Nephron (organoid): ENCODE data around the gene TBCC.

ENCODE experiments used
- H3K27ac Mint-ChIP-seq, 3 experiments: 2 replicates each; pipeline ENCODE4 v1.8.0; 2020; ENCODE audit warnings: mixed read lengths in 3 of 3, mild to moderate bottlenecking in 2 of 3, moderate library complexity in 1 of 3
- H3K27me3 Mint-ChIP-seq: 2 replicates; pipeline ENCODE4 v1.8.0; 2021; ENCODE audit warnings: low read depth, mild to moderate bottlenecking, moderate library complexity, mixed read lengths
- H3K36me3 Mint-ChIP-seq: 2 replicates; pipeline ENCODE4 v1.8.0; 2020; ENCODE audit warnings: low read depth, mixed read lengths
- H3K4me1 Mint-ChIP-seq: 2 replicates; pipeline ENCODE4 v1.8.0; 2020; ENCODE audit warnings: mixed read lengths
- H3K4me3 Mint-ChIP-seq, 3 experiments: 2 replicates each; pipeline ENCODE4 v1.8.0; 2020; ENCODE audit warnings: mild to moderate bottlenecking in 3 of 3, mixed read lengths in 3 of 3, moderate library complexity in 2 of 3
- H3K9me3 Mint-ChIP-seq: 2 replicates; pipeline ENCODE4 v1.8.0; 2020; ENCODE audit warnings: mixed read lengths
- TF ChIP-seq, protein P1 (sequence below), 3 experiments: fragments of 200-600 bp; sonication (generic); IDR thresholded peaks; one replicate each; pipeline ENCODE4 v1.5.0; 2021; ENCODE audit warnings: antibody characterized with exemption in 3 of 3; ENCODE audit not compliant: unreplicated experiment in 3 of 3

TBCC gene

DNA sequence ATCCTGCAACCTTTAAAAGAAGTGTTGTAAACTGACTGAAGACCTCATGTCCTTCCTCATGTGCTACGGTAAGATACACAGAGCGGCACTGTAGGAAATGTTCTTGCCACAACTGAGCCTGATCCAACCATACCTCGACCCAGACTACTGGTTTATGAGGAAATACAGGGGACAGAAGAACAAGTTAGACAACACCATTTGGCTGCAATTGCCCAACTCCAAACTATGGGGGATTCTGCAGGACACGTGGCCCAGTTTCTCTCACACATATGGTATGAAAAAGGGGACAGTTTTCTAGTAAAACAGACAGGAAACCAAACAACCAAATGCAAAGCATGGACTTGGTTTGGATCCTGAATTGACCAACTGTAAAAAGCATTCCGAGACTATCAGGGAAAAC, 34.0 kb downstream of the TBCC start:
- Mint-ChIP-seq H3K9me3 (peaks cover 13% of the 10 kb centered on the region), H3K4me3 (no peak overlapping the region), H3K36me3 (no peaks in the 10 kb centered on the region), H3K4me1 (peaks cover 7% of the 10 kb centered on the region), H3K27me3 (no peaks in the 10 kb centered on the region), H3K27ac (no peak overlapping the region)
- TF ChIP-seq, protein P1, sequence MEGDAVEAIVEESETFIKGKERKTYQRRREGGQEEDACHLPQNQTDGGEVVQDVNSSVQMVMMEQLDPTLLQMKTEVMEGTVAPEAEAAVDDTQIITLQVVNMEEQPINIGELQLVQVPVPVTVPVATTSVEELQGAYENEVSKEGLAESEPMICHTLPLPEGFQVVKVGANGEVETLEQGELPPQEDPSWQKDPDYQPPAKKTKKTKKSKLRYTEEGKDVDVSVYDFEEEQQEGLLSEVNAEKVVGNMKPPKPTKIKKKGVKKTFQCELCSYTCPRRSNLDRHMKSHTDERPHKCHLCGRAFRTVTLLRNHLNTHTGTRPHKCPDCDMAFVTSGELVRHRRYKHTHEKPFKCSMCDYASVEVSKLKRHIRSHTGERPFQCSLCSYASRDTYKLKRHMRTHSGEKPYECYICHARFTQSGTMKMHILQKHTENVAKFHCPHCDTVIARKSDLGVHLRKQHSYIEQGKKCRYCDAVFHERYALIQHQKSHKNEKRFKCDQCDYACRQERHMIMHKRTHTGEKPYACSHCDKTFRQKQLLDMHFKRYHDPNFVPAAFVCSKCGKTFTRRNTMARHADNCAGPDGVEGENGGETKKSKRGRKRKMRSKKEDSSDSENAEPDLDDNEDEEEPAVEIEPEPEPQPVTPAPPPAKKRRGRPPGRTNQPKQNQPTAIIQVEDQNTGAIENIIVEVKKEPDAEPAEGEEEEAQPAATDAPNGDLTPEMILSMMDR (IDR thresholded peaks at IDR 0.05; ENCODE audit: unreplicated experiment in 3 of 3), result no peak

DNA sequence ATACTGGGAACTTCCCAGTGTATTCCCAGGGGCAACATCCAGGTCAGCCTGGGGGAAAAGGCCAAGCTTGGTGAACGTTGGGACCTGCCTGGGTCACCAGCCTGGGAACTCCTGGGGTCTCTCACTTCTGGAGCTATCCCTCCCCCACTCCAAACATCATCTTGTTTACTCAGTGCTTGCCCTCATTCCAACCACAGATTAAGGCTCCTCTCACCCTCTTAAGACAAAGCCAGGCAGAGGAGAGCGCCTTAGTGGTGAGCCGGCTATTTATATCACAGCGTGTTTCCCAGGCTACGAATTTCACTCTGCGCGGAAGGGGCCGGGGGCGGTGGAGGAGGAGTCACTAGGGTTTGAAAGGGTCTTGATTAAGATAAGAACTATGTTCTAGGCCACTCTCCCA, 35.6 kb downstream of the TBCC start:
- H3K36me3 Mint-ChIP-seq, result no peaks in the 10 kb centered on the region
- peaks cover 13% of the 10 kb centered on the region for H3K9me3 Mint-ChIP-seq
- H3K4me3 Mint-ChIP-seq, result no peak overlapping the region
- no peaks in the 10 kb centered on the region for H3K27me3 Mint-ChIP-seq
- peaks cover 7% of the 10 kb centered on the region for H3K4me1 Mint-ChIP-seq
- TF ChIP-seq, protein P1 (IDR thresholded peaks at IDR 0.05; ENCODE audit: unreplicated experiment in 3 of 3), result no peak
- no peak overlapping the region for H3K27ac Mint-ChIP-seq

DNA sequence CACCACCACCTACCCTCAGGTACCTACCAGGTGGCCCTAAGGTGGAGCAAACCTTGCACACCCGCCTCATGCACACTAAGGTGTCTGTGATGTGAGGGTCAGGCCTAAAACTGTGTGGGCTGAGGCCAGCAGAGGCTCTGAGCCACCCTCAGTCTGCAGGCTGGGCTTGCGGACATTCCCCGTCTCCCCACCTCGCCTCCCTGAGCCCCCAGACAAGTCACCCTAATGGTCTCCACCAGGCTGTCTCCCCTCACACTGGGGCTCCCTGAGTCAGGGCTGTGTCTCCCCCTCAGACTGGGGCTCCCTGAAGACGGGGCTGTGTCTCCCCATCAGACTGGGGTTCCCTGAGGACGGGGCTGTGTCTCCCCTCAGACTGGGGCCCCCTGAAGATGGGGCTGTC, 36.0 kb downstream of the TBCC start:
- TF ChIP-seq, protein P1 (IDR thresholded peaks at IDR 0.05; ENCODE audit: unreplicated experiment in 3 of 3), result no peak
- Mint-ChIP-seq H3K36me3 (no peaks in the 10 kb centered on the region), H3K4me3 (no peak overlapping the region), H3K9me3 (peaks cover 13% of the 10 kb centered on the region), H3K4me1 (peaks cover 7% of the 10 kb centered on the region), H3K27me3 (no peaks in the 10 kb centered on the region), H3K27ac (no peak overlapping the region)

DNA sequence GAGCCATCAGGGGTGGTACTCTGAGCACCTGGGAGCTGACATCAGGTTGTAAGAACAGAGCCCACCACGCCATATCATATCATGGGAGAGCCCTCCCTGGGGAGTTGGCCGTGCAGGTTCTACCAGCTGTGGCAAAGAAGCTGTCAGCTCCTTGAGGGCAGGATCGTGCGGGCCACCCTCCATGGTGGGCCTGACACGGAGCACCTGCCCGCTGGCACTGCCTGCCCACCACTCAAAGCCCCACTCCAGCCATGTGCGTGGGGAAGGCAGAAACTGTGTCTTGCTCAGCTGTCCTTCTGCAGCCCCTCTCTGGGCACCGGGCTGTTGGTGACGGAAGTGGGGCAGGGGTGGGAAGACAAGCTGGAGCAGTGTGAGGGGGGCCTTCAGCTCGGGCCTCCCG, 37.8 kb downstream of the TBCC start:
- Mint-ChIP-seq H3K36me3 (no peaks in the 10 kb centered on the region), H3K27ac (no peak overlapping the region), H3K9me3 (peaks cover 13% of the 10 kb centered on the region), H3K27me3 (no peaks in the 10 kb centered on the region), H3K4me3 (no peak overlapping the region), H3K4me1 (peaks cover 13% of the 10 kb centered on the region)
- TF ChIP-seq, protein P1 (IDR thresholded peaks at IDR 0.05; ENCODE audit: unreplicated experiment in 3 of 3), result no peak

DNA sequence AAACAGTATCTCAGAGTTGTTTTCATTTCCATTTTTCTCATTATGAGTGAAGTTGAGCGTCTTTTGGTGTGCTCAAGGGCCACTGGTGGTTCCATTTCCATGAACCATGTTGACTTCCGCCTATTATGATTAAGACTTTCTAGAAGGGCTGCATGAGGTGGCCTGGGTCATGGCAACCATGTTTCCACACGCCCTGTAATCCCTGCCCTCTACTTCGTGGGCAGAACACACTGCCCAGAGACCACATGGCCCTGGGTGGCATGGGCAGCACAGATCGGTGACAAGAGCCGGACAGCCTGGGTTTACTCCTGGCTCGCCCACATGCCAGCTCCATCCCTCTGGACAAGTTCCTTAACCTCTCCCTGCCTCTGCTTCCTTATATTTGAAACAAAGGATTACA, 38.3 kb downstream of the TBCC start:
- Mint-ChIP-seq H3K9me3 (peaks cover 13% of the 10 kb centered on the region), H3K36me3 (no peaks in the 10 kb centered on the region), H3K4me3 (no peak overlapping the region), H3K27me3 (no peaks in the 10 kb centered on the region), H3K27ac (no peak overlapping the region), H3K4me1 (peaks cover 13% of the 10 kb centered on the region)
- TF ChIP-seq, protein P1 (IDR thresholded peaks at IDR 0.05; ENCODE audit: unreplicated experiment in 3 of 3), result no peak

DNA sequence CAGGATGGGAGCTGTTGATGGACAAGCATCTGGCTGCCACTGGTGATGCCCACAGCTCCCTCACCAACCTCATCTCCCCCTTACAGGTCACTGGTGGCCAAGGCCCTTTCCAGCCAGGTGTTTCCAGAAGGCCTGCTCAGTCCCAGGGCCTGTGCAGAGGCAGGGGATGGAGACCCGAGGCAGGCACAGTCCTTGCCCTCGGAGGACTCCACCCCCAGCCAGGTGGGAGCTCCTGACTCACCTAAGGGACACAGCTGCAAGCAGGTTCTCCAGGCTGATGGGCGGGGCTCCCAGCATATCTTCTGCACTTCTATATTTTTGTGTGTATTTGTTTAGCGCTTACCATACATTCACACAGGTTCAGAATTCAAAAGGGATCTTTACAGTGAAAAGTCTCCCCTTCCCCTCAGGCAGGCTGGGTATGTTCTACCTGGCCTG, 40.9 kb downstream of the TBCC start:
- Mint-ChIP-seq H3K27me3 (no peaks in the 10 kb centered on the region), H3K9me3 (no peaks in the 10 kb centered on the region)

More for the DNA sequence above, 40.9 kb downstream of the TBCC start:
- peaks cover 6% of the 10 kb centered on the region for H3K36me3 Mint-ChIP-seq
- no peak overlapping the region for H3K4me3 Mint-ChIP-seq
- H3K27ac Mint-ChIP-seq, result no peak overlapping the region
- TF ChIP-seq, protein P1 (IDR thresholded peaks at IDR 0.05; ENCODE audit: unreplicated experiment in 3 of 3), result no peak
- H3K4me1 Mint-ChIP-seq, result peaks cover 6% of the 10 kb centered on the region
